CD4-positive, alpha-beta T cell treated with Interleukin-12 subunit alpha and Interleukin-12 subunit beta, for 1 hour (primary cell): ENCODE results near the gene ARHGEF25.
"Not testable (repeated sequence)": the region's sequence is repeated elsewhere in the genome, so short reads cannot be mapped to it uniquely, and the experiment has no call there.

Experiments used
- DNase-seq: peaks from one replicate; pipeline ENCODE4 v3.0.0-alpha.2; 2020

ARHGEF25 gene

DNA sequence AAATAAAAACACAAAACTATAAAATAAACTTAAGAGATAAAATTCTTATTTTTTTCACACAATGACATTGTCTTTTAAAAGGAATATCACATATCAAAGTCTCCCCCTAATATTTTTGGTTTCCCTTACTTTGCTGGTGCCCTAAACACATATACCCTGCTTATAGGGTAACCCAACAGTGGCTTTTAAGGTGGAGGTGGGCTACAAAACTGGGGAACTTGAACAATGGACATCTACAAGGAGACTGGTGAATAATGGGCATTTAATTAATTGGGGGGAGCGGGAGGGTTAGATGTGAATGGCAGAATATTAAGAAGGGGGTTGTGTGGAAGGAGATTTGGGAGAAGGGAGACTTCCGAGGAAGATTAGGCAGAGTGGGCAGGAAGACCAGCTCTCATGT, 12.2 kb downstream of the ARHGEF25 start:
- no peak for DNase-seq

GRCh38 chr12:57623811-57624390, 12.7 kb downstream of the ARHGEF25 start:
- DNase-seq = no peak

GRCh38 chr12:57624441-57625220, 13.4 kb downstream of the ARHGEF25 start:
- DNase-seq = no peak

- no peak for DNase-seq
Measured at GRCh38 chr12:57625261-57626032, 14.2 kb downstream of the ARHGEF25 start.

DNA sequence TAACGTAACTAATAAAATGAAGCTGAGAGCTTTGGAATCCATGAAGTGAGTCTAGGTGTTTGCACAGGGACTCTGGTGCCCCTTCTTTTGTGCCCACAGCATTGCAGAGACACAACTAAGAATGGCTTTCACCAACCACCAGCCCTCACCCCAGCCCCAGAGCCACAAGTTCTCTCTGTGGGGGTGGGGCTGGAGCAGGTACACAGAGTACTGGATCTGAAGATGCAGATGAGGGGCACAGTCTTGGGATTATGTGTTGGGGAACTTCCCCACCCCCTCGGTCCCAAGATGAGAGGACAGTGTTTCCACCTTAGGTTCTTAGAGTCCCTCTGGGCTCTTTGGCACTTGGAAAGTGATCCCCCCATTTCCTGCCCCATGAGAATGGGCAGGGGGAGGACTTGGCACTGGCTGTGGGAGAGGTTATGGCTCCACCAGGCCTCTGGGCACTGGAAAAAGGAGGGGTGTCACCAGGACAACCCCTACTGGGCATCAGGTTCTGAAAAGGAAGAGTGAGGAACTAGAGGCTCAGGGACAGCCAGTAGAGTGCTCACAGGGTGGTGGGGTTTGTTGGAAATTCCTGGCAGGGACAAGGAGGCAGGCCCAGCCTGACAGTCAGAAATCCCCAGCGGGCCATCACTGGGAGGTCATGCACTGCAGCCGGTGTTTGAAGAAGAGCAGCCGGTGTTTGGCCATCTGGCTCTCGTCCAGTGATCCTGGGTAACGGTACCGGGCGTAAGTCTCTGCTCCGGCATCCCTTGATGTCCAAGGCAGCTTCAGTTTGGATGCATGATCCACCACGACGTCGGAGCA, 15.1 kb downstream of the ARHGEF25 start:
- DNase-seq = no peak

GRCh38 chr12:57626921-57627445, 15.7 kb downstream of the ARHGEF25 start:
- no peak for DNase-seq

GRCh38 chr12:57627501-57628279, 16.5 kb downstream of the ARHGEF25 start:
- no peak for DNase-seq

DNA sequence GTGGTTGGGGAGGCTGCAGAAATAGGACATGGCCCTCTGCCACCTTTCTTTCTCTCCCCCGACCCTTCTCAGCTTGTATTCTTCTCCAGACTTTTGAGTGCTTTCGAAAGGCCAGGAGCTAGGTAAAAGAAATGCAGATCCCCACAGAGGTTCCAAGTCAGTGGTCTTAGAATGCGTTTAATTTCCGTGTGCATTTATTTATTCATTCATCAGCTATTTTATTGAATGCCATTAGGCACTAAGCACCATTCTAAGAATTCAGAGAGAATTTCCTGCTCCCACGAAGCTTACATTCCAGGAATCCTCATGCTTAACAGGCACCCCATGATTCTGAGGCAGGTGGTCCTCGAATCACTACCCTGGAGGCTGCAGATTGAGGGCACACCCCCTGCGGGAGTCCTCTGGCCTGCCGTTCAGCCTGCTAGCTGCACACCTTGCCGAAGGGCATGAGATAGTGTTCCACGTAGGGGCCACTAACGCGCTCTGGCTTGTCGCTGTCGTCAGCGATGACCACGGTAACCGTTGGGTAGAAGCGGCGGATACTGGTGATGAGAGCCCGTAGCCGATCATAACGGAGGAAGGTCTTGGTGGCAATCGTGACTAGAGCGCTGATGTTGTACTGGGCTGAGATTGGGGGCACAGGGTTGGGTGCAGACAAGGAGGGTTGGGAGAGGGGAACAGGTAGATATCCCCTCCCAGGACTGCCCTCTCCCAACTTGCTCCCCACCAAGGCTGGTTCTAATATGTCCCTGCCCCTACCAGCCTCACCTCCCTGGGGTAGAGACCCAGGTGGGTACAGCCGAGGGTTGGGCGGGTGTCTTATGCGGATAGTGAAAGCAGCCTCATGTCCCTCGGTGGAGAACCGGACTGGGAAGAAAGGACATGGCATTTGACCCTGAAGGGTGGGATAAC, 17.3 kb downstream of the ARHGEF25 start:
- DNase-seq = no peak

GRCh38 chr12:57629897-57630471, 18.7 kb downstream of the ARHGEF25 start:
- no peak for DNase-seq

DNA sequence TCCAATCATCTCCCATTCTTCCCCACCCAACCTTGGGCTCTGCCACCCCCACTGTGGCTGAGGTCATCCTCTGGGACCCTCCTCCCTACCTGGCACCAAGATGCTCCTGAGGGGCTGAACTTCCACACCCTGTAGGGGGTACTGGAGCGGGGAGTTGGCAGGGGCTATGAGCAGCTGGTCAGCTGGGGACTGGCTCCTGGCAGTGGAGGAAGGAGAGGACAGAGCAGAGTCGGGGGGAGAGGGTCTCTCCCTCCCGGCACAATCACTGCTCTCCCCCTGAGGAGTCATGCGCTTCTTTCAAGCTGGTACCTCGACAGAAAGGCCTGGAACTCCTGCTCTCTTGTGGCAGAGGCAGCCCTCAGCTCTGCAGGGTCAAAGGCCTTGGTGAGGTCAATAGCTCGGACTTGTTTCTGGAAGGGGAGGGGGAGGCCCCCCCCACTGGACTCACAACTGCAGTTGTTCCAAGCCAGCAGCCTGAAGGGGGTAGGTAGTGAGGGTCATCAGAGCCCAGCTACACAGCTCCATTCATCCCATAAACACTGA, 19.7 kb downstream of the ARHGEF25 start:
- DNase-seq = no peak

DNA sequence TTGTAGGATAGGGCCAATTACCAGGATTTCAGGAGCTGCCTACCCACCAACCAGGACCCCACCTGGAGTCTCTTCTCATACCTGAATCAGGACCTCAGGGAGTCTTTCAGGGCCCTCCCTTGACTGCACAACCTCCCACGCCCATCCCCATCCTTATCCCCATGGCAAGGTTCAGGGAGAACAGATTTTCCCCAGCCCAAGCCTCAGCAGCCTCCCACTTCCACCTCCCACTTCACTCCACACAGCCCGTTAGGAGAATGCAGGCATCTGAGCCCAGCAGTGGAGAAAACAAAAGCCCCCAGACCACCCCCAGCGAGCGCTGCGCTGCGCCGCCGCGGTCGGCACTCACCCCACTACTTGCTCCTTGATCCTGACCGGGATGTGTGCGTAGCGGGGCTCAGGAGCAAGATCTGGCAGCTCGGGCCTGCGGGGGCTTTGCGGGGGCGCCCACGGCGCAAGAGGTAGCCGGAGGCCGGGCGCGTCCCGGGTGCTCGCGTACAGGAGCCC, 20.4 kb downstream of the ARHGEF25 start:
- DNase-seq = no peak

DNA sequence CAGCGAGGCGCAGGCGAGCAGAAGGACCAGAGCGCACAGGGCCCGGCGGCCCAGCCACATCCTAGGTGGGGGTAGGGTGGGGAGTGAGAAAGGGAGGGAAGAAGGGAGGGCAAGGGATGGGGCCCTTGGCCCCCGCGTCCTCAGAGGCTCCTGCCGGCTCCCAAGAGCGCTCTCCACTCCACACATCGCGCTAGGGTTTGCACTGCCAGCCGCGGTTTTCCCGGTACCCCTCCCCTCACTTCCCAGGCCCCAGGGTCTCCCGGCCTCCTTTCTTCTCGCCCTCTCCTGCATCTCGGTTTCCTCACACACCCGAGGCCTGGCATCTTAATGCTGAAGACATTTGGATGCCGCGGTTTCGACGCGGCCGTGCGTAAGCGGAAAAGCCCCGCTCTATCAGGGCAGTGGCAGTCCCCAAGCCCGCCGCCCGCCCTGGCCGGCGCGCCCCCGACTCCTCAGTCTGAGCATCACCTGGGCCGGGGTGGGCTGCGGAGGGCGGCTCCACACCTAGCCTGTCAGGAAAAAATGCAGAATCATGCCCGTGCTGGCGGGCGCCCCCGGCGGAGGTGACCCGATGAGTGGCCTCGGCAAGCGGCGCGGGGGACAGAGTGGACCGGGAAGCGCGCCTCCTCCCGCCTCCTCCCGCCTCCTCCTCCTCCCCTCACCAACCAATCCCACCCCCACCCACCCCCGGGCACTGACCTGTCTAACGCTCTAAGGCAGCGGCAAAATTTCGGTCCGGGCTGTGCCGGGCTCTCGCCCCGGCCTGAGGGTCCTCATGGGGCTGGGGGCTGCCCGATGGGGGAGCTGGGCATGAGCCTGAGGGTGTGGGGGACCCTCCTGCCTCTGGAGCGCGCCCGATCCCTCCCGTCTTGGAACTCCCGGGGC, 21.1 kb downstream of the ARHGEF25 start:
- DNase-seq = no peak

DNA sequence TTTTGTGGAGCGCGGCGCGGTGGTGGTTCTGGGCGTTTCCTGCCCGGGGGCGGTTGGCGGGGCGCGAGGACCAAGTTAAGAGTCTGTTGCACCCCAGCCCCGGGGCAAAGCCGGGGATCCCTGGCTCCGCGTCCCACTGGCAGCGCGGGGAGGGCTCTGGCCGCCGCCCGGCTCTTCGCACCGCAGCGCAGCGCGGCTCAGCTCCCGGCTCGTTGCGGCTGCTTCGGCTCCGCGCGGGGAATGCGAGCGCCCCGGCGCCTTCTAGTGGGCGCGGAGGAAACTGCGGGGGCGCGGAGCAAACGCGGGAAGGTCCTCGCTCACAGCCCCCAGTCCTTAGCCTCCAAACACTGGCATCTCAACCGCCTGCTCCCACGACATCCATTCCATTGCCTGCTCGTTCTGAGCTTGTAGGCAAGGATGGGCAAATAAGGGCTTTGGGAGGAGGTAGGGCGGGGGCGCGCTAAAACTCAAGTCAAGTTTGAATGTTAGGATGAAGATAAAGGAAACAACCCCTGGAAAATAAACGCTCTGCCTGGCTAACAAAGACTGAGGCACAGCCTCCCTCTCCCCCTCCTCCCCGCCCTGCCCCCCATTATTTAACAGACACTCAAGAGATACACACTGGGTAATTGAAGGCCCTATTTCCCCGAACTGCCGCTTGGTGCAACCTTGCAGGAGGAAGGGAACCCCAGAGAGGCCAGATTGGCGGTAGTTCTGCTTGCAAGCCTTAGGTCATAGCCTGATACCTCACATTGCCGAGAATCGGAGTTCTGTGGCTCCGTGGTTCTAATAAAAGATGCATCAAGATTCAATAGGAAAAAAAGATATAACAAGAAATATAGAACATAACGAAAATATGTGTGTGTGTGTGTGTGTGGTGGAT, 22.0 kb downstream of the ARHGEF25 start, which contains the start of gene B4GALNT1:
Gene B4GALNT1, minus strand, starts transcription at position 244 of the 883 bp plus-strand sequence. CDS start 1,069 bp downstream, outside the sequence.
- peak; percentile 71 for DNase-seq

GRCh38 chr12:57636731-57637130, 25.5 kb downstream of the ARHGEF25 start:
- DNase-seq = not testable (repeated sequence)

- no peak for DNase-seq
Measured at GRCh38 chr12:57637364-57637763, 26.1 kb downstream of the ARHGEF25 start.

DNA sequence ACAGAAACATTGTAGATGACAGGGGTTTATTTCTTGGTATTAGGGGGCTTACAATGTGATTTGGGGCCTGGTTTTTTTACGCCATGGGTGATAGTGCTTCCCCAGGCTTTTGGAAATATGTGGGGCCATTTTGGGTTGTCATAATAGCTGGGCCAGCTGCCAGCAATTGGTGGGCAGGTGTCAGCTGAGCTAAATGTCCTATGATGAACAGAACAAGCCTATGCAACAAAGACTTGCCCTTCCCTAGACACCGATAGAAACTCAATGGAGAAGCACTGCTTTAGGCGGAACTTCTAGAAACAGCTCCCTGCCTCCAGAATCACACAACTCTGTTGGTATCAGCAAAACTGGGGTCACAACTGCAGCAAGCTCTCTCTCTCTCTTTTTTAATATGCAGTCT, 26.9 kb downstream of the ARHGEF25 start:
- no peak for DNase-seq
